HFFc6 (cell line): Measurements from ENCODE around the gene ARHGEF4. TPM values are rescaled to one million over a fixed set of nuclear protein-coding genes. Genes with fewer than 3 reads are reported as not detected.

Experiments used
- DNase-seq: peaks from one replicate; pipeline ENCODE4 v3.0.0-alpha.2; 2018
- H3K27ac Mint-ChIP-seq: 2 replicates; pipeline ENCODE4 v1.8.0; 2020; ENCODE audit warnings: mild to moderate bottlenecking, mixed read lengths
- H3K27me3 Mint-ChIP-seq: 2 replicates; pipeline ENCODE4 v1.8.0; 2021; ENCODE audit warnings: mild to moderate bottlenecking, moderate library complexity, mixed read lengths; ENCODE audit not compliant: insufficient read depth
- H3K36me3 Mint-ChIP-seq: 2 replicates; pipeline ENCODE4 v1.8.0; 2021; ENCODE audit warnings: low read depth, mixed read lengths
- H3K4me1 Mint-ChIP-seq: 2 replicates; pipeline ENCODE4 v1.8.0; 2020; ENCODE audit warnings: low read depth, mixed read lengths
- H3K4me3 Mint-ChIP-seq: 2 replicates; pipeline ENCODE4 v1.8.0; 2020; ENCODE audit warnings: mild to moderate bottlenecking, moderate library complexity, mixed read lengths
- H3K9me3 Mint-ChIP-seq: 2 replicates; pipeline ENCODE4 v1.8.0; 2020; ENCODE audit warnings: mild to moderate bottlenecking, mixed read lengths
- total RNA-seq, 6 experiments: library from RNA; stranded (reverse); fragmentation: NEBNext Ultra II Directional; extraction: Animal tissue kit (Norgen Biotek cat#: 25700); gene quantifications; 2 replicates in 1 of 6; 3 replicates in 5 of 6; pipeline ENCODE4 v1.2.3, GENCODE V29; 2021
- TF ChIP-seq, protein P1 (sequence below): fragments of 200-600 bp; sonication (generic); IDR thresholded peaks from 2 replicates; pipeline ENCODE4 v1.5.0; 2021; ENCODE audit warnings: antibody characterized with exemption, mild to moderate bottlenecking

The ARHGEF4 gene
- total RNA-seq, 6 experiments from 2014 or later: 0.94 to 2.2 (median 1.4) TPM

DNA sequence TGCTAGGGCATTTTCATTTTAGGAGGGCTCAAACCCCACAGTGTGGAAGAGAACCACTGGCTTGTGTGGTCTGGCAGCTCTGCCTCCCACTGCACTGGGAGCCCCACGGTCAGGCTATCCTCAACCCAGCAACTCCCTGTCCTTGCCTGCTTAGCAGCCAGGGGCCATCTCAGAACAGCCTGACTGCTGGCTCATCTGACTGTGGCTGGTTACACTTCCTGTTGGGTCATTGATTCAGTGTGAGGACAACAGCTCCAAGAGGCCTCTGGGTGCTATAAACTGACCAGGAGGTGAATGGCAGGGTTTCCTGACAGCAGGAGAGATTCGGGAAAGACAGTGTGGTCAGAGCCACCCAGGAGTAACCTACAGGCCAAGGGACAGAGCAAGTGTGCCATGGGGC lies 41.3 kb upstream of the ARHGEF4 start:
- H3K4me1 Mint-ChIP-seq: peaks cover 5% of the 10 kb centered on the region
- no peaks in the 10 kb centered on the region for H3K9me3 Mint-ChIP-seq
- H3K4me3 Mint-ChIP-seq: no peak overlapping the region
- no peaks in the 10 kb centered on the region for H3K36me3 Mint-ChIP-seq
- H3K27ac Mint-ChIP-seq: no peak overlapping the region
- TF ChIP-seq, protein P1, sequence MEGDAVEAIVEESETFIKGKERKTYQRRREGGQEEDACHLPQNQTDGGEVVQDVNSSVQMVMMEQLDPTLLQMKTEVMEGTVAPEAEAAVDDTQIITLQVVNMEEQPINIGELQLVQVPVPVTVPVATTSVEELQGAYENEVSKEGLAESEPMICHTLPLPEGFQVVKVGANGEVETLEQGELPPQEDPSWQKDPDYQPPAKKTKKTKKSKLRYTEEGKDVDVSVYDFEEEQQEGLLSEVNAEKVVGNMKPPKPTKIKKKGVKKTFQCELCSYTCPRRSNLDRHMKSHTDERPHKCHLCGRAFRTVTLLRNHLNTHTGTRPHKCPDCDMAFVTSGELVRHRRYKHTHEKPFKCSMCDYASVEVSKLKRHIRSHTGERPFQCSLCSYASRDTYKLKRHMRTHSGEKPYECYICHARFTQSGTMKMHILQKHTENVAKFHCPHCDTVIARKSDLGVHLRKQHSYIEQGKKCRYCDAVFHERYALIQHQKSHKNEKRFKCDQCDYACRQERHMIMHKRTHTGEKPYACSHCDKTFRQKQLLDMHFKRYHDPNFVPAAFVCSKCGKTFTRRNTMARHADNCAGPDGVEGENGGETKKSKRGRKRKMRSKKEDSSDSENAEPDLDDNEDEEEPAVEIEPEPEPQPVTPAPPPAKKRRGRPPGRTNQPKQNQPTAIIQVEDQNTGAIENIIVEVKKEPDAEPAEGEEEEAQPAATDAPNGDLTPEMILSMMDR: no peak
- no peak for DNase-seq
- peaks cover 9% of the 10 kb centered on the region for H3K27me3 Mint-ChIP-seq

DNA sequence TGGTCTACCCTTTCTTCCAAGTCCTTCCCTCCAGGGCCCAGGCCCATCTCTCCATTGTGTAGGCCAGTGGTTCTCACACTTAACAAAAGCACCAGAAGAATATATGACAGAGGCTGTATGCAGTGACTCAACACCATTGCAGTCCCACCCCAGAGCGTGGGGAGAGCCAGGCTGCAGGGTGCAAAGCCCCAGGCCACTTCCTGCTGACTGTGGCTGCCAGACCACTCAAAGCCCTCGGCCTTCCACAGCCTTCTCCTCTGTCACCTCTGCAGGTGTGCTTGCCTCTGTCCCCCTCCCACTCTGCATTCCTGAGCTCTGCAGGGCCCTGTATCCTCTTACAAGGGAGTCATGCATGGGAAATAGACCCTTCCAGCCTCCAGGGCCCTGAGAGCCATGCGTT lies 40.4 kb upstream of the ARHGEF4 start:
- TF ChIP-seq, protein P1: no peak
- Mint-ChIP-seq H3K4me3 (no peak overlapping the region), H3K27me3 (peaks cover 10% of the 10 kb centered on the region), H3K36me3 (no peaks in the 10 kb centered on the region), H3K4me1 (peaks cover 5% of the 10 kb centered on the region), H3K9me3 (no peaks in the 10 kb centered on the region), H3K27ac (no peak overlapping the region)
- no peak for DNase-seq

DNA sequence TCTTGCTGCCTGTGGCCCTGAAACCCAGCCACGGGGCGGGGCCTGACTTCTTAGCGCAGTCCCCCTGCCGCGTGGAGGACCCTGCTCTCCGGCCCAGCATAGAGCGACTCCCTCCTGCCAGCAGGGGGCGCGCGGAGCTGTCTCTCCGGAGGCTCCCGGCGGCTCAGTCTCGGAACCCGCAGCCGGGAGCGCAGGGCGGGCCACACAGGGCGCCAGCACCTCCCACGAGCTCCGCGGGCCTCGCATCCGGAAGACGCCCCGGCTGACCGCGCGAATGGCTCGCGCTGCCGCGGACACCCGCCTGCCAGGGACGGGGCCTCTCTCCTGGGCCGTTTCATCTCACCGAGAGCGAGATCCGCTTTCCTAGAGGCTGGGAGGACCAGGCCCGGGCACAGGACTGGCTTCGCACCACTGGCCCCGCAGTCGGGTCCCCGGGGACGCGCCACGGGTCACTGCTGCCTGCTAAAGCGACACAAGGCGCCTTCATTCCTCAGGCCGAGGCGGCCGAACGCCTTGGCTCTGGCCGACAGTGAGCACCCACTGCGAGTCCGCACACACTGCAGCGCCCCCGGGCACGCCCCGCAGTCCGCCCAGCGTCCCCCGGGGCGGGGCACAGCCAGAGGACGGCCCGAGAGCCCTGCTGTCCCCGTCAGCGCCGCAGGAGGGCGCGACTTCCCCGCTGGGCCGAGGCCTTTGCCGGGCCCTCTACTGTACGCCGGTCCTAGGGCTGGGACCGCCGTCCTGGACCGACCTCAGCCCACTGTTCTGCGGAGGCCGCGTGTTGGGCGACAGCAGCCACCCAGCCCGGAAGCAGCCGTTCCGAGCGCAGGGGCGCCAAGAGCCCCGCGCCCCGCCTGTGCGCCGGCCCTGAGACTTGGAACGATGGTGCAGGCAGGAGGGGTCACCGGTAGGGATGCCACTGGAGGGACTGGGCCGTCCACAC lies 39.0 kb upstream of the ARHGEF4 start:
- Mint-ChIP-seq H3K4me3 (peak overlapping the region; percentile 69), H3K9me3 (no peaks in the 10 kb centered on the region), H3K27me3 (peaks cover 10% of the 10 kb centered on the region), H3K27ac (no peak overlapping the region), H3K36me3 (no peaks in the 10 kb centered on the region), H3K4me1 (peaks cover 5% of the 10 kb centered on the region)
- peak; percentile 73 for DNase-seq
- TF ChIP-seq, protein P1: peak; percentile 85

DNA sequence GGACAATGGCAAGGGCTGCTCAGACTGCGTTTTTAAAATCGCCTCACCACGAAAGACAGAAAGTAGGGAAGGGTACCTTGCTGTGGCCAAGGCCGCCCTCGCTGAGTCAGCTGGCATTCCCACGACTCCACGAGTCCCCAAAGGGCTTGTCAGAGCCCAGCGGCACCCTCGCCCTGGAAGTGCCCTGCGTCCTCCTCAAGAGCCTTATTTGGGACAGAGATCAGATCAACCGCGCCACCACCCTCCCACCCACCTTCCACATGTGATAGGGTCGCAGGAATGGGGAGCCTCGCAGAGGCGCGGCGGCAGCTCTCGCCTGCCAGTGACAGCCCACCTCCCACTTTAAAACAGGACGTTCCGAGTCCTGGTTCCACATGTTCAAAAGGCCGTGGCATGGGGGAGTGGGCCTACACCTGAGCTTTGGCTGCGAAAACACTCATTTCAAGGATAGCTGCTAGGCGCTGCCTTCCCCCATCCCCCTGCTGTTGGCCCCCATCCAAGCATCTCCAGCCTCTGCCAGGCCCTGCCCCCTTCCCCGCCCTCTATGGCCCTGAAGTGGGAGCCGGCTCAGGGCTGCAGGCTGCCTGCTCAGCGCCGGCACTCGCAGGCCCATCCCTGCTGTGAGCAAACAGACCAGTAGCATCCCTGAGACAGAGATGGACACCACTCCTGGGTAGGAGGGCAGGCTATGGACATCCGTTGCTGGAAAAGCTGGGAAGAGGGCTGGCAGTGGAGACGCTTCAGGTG lies 38.1 kb upstream of the ARHGEF4 start:
- H3K27me3 Mint-ChIP-seq: peaks cover 10% of the 10 kb centered on the region
- peak overlapping the region; percentile 69 for H3K4me3 Mint-ChIP-seq
- no peak overlapping the region for H3K27ac Mint-ChIP-seq
- H3K9me3 Mint-ChIP-seq: no peaks in the 10 kb centered on the region
- H3K4me1 Mint-ChIP-seq: peaks cover 5% of the 10 kb centered on the region
- TF ChIP-seq, protein P1: no peak
- H3K36me3 Mint-ChIP-seq: no peaks in the 10 kb centered on the region
- no peak for DNase-seq

DNA sequence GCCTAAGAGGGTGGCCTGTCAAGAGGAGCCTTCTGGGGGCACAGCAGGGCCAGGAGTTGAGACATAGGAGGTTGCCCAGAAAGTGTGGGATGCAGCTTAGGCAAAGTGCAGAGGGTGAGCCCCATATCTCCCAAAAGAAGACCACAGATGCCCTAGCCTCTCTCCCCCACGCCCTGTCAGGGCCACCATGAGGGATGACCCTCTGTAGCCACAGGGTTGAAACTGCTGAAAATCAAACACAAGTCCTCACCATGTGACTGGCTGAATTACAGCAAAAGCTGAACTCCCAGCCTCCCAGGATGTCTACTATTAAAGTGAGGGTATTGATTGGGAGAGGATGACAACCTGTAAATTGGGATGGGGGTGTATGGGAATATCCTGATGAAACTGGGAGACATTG lies 37.4 kb upstream of the ARHGEF4 start:
- H3K4me1 Mint-ChIP-seq: peaks cover 5% of the 10 kb centered on the region
- H3K9me3 Mint-ChIP-seq: no peaks in the 10 kb centered on the region
- H3K27ac Mint-ChIP-seq: no peak overlapping the region
- H3K27me3 Mint-ChIP-seq: peaks cover 10% of the 10 kb centered on the region
- TF ChIP-seq, protein P1: no peak
- no peaks in the 10 kb centered on the region for H3K36me3 Mint-ChIP-seq
- H3K4me3 Mint-ChIP-seq: no peak overlapping the region
- DNase-seq: no peak
